Upper lobe of left lung (tissue), 4 donors: Measurements from ENCODE around the gene PLBD2.

Experiments used
- CTCF ChIP-seq, 6 experiments: fragments of 450-650 bp in 4 of 6; fragments of 200-600 bp in 2 of 6; sonication (generic) in 2 of 6; IDR thresholded peaks; one replicate each; pipeline ENCODE4 v1.5.1; 2016 to 2019; ENCODE audit warnings: antibody characterized with exemption in 6 of 6
- EP300 ChIP-seq, 4 donors: sonication (generic); formaldehyde crosslinking; IDR thresholded peaks; one replicate each; pipeline ENCODE4 v1.5.1; 2017; ENCODE audit warnings: antibody characterized with exemption in 4 of 4, control low read depth in 2 of 4
- POLR2AphosphoS5 ChIP-seq, 2 donors: sonication (generic); formaldehyde crosslinking; IDR thresholded peaks; one replicate each; pipeline ENCODE4 v1.5.1; 2017; ENCODE audit warnings: antibody characterized with exemption in 2 of 2

- TF ChIP-seq CTCF (IDR thresholded peaks at IDR 0.05): no peak
- TF ChIP-seq EP300 (IDR thresholded peaks at IDR 0.05): no peak
- no peak for TF ChIP-seq POLR2AphosphoS5 (IDR thresholded peaks at IDR 0.05)
These were observed 23.8 kb downstream of the PLBD2 start for GRCh38 chr12:113382206-113382605.
